SU-DHL-6 (cell line): Measurements from ENCODE around the gene RAB37.

Experiments
- H2AFZ ChIP-seq: fragments of 200-600 bp; sonication (generic); 2 replicates; pipeline ENCODE4 v1.6.1; 2014; ENCODE audit warnings: low read depth, mild to moderate bottlenecking, moderate library complexity, mixed read lengths, antibody characterized with exemption, low read length; ENCODE audit not compliant: severe bottlenecking
- H3F3A ChIP-seq: fragments of 200-600 bp; shearing (Covaris generic); 2 replicates; pipeline ENCODE4 v1.6.0; 2016; ENCODE audit warnings: antibody characterized with exemption, mild to moderate bottlenecking; ENCODE audit not compliant: insufficient read depth
- H3K27ac ChIP-seq: fragments of 200-600 bp; sonication (generic); 2 replicates; pipeline ENCODE4 v1.5.1; 2016; ENCODE audit warnings: low read depth, mild to moderate bottlenecking, low read length, moderate library complexity, mixed read lengths
- H3K27me3 ChIP-seq: fragments of 200-600 bp; sonication (generic), shearing (Covaris generic); 2 replicates; pipeline ENCODE4 v1.6.0; 2014; ENCODE audit warnings: mild to moderate bottlenecking, low read length
- H3K36me3 ChIP-seq: fragments of 200-600 bp; sonication (generic); 2 replicates; pipeline ENCODE4 v1.6.1; 2014; ENCODE audit warnings: mild to moderate bottlenecking, low read length, mixed read lengths
- H3K4me2 ChIP-seq: fragments of 300-600, 200-600 bp; shearing (Covaris generic), sonication (generic); 2 replicates; pipeline ENCODE4 v1.6.0; 2014; ENCODE audit warnings: low read length, low read depth, mild to moderate bottlenecking; ENCODE audit not compliant: poor library complexity, severe bottlenecking
- H3K4me3 ChIP-seq: fragments of 200-600 bp; sonication (generic); 2 replicates; pipeline ENCODE4 v1.5.1; 2014; ENCODE audit warnings: antibody characterized with exemption, low read length, mild to moderate bottlenecking, mixed read lengths; ENCODE audit not compliant: insufficient read depth, poor library complexity, severe bottlenecking
- H3K79me2 ChIP-seq: fragments of 200-600 bp; sonication (generic); 2 replicates; pipeline ENCODE4 v1.6.1; 2014; ENCODE audit warnings: mild to moderate bottlenecking, low read length, moderate library complexity; ENCODE audit not compliant: insufficient read depth
- H3K9ac ChIP-seq: fragments of 200-600 bp; sonication (generic); 2 replicates; pipeline ENCODE4 v1.7.0; 2014; ENCODE audit warnings: mild to moderate bottlenecking, low read length
- H3K9me2 ChIP-seq: fragments of 200-600 bp; sonication (generic); replicated peaks from 2 replicates; pipeline ENCODE4 v1.6.1; 2014; ENCODE audit warnings: low read length; ENCODE audit not compliant: insufficient read depth
- H3K9me3 ChIP-seq: fragments of 200-600 bp; sonication (generic); 2 replicates; pipeline ENCODE4 v1.6.1; 2014; ENCODE audit warnings: low read length, mixed read lengths; ENCODE audit not compliant: insufficient read depth
- H4K20me1 ChIP-seq: fragments of 200-600 bp; sonication (generic); 2 replicates; pipeline ENCODE4 v1.6.1; 2014; ENCODE audit warnings: low read depth, mild to moderate bottlenecking, antibody characterized with exemption, low read length, moderate library complexity, mixed read lengths
- EZH2phosphoT487 ChIP-seq: fragments of 200-600 bp; sonication (generic), shearing (Covaris generic); conservative IDR thresholded peaks from 2 replicates; pipeline ENCODE4 v1.6.1; 2018; ENCODE audit warnings: mild to moderate bottlenecking, antibody characterized with exemption, low read length, moderate library complexity, mixed read lengths
- TF ChIP-seq, protein P1 (sequence below): fragments of 200-600 bp; sonication (generic); IDR thresholded peaks from one replicate; pipeline ENCODE4 v1.5.1; 2017; ENCODE audit warnings: antibody characterized with exemption, mild to moderate bottlenecking, low read length, moderate library complexity; ENCODE audit not compliant: insufficient read depth, poor library complexity, severe bottlenecking

Gene RAB37

DNA sequence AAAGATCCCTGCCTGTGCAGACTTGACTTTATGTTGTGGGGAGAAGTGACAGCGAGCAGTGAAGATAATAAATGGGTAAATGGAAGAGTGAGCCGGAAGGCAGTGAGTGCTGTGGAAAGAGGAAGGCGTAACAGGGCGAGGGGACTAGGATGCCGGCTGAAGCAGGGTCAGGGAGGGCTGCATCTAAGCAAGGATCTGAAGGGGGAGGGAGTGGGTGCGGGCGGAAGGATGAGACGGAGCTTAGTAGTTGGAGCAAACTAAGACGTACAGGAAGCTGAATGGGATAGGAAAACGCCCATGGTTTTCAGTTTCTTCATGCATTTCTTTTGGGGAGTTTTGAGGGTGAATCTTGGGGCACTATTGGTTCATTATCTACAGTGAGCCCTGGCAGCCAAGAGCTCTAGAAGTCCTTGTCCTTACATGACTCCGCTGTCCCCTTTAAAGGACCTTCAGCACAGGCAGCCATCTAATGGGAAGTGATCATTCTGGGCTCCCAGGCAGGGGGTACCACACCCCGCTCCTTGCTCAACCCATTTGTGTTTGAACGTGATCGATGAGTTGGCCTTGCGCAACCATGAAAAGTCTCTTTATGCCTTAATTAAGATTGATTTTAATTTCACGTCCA, 49.5 kb downstream of the RAB37 start:
- TF ChIP-seq, protein P1, sequence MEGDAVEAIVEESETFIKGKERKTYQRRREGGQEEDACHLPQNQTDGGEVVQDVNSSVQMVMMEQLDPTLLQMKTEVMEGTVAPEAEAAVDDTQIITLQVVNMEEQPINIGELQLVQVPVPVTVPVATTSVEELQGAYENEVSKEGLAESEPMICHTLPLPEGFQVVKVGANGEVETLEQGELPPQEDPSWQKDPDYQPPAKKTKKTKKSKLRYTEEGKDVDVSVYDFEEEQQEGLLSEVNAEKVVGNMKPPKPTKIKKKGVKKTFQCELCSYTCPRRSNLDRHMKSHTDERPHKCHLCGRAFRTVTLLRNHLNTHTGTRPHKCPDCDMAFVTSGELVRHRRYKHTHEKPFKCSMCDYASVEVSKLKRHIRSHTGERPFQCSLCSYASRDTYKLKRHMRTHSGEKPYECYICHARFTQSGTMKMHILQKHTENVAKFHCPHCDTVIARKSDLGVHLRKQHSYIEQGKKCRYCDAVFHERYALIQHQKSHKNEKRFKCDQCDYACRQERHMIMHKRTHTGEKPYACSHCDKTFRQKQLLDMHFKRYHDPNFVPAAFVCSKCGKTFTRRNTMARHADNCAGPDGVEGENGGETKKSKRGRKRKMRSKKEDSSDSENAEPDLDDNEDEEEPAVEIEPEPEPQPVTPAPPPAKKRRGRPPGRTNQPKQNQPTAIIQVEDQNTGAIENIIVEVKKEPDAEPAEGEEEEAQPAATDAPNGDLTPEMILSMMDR: no peak
- no peak for TF ChIP-seq EZH2phosphoT487
- H3K36me3 ChIP-seq: no peaks in the 10 kb centered on the region
- H4K20me1 ChIP-seq: no peaks in the 10 kb centered on the region
- no peaks in the 10 kb centered on the region; the same call in 1 of the 2 replicates for H3F3A ChIP-seq
- no peaks in the 10 kb centered on the region for H3K27me3 ChIP-seq
- H3K4me3 ChIP-seq: no peak overlapping the region
- H3K9me3 ChIP-seq: no peaks in the 10 kb centered on the region
- H2AFZ ChIP-seq: no peak overlapping the region
- H3K4me2 ChIP-seq: no peak overlapping the region
- no peak overlapping the region for H3K9ac ChIP-seq
- no peaks in the 10 kb centered on the region for H3K79me2 ChIP-seq
- H3K27ac ChIP-seq: no peak overlapping the region
- no peaks in the 10 kb centered on the region for H3K9me2 ChIP-seq

DNA sequence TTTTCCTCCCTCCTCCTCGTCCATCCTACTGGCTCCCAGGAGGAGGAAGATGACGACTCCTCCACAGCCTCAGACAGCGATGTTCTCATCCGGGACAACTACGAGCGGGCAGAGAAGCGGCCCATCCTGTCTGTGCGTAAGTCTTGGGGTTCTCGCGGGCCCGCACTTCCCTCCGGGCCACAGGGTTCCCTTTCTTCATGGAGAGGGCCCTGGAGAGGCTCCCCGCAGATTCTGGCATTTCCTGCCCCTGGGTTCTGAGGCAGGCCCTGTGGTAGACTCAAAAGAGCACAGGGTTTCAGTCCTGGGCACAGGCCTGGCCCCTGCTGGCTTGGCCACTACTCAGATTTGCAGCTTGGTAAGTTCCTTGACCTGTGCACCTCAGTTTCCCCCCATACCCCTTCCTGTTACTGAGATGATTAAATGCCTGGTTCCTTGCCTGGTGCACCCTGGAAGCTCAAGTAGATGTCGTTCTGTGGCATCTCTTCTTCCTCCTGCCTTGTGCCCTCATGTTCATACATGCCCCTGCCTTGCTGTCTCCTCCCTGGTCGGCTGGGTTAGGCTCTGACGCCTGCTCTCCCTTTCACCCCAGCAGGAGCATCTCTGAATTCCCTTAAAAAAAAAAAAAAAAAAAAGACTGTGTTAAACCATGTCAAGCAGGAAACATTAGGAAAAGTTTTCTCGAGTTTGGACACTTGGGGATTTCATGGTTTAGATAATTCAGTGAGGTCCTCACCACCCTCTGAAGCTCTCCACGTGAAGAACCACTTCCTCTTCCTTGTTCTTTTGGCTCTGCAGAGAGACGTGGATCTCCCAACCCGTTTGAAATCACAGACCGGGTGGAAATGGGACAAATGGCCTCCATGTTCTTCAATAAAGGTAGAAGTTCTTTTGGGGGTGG, 53.4 kb downstream of the RAB37 start:
- no peak for TF ChIP-seq EZH2phosphoT487
- TF ChIP-seq, protein P1: no peak
- H4K20me1 ChIP-seq: no peaks in the 10 kb centered on the region
- no peaks in the 10 kb centered on the region for H3K79me2 ChIP-seq
- no peaks in the 10 kb centered on the region for H3K36me3 ChIP-seq
- no peaks in the 10 kb centered on the region for H3K9me3 ChIP-seq
- H3K9ac ChIP-seq: no peak overlapping the region
- no peak overlapping the region for H2AFZ ChIP-seq
- H3K4me3 ChIP-seq: no peak overlapping the region
- no peak overlapping the region for H3K4me2 ChIP-seq
- no peak overlapping the region for H3K27ac ChIP-seq
- H3K27me3 ChIP-seq: no peaks in the 10 kb centered on the region
- no peaks in the 10 kb centered on the region; the same call in 1 of the 2 replicates for H3F3A ChIP-seq
- no peaks in the 10 kb centered on the region for H3K9me2 ChIP-seq

- Histone ChIP-seq H2AFZ (no peak overlapping the region), H3K36me3 (no peaks in the 10 kb centered on the region), H3K27ac (no peak overlapping the region), H3K79me2 (no peaks in the 10 kb centered on the region), H3F3A (no peaks in the 10 kb centered on the region; the same call in 1 of the 2 replicates), H3K9ac (no peak overlapping the region), H3K4me3 (no peak overlapping the region), H4K20me1 (no peaks in the 10 kb centered on the region), H3K4me2 (no peak overlapping the region), H3K9me3 (no peaks in the 10 kb centered on the region), H3K27me3 (no peaks in the 10 kb centered on the region), H3K9me2 (no peaks in the 10 kb centered on the region)
- TF ChIP-seq EZH2phosphoT487: no peak
- TF ChIP-seq, protein P1: no peak
These were observed 55.6 kb downstream of the RAB37 start for GRCh38 chr17:74792586-74793105.
